BJ (cell line): ENCODE results near the gene INPP5A. TPM values are rescaled to one million over a fixed set of nuclear protein-coding genes. Genes with fewer than 3 reads are reported as not detected.

Source experiments
- CTCF ChIA-PET: fragments of 350-600 bp; formaldehyde crosslinking; extraction: SDS; loops from one replicate; lab custom pipeline; 2021; ENCODE audit warnings: antibody characterized with exemption, inconsistent platforms; lab: Yijun Ruan, JAX
- POLR2A ChIA-PET: fragments of 300-600 bp; sonication (Branson Sonifier 250); formaldehyde crosslinking; extraction: SDS; loops from one replicate; lab custom pipeline; 2021; ENCODE audit warnings: antibody characterized with exemption; lab: Charles Lee
- DNase-seq: peaks from one replicate; pipeline ENCODE4 v3.0.0-alpha.2; 2011; ENCODE audit warnings: low read depth
- H3K27me3 ChIP-seq: 2 replicates; pipeline ENCODE4 v1.6.0; 2011; ENCODE audit warnings: low read length; ENCODE audit not compliant: control insufficient read depth, insufficient read depth
- H3K36me3 ChIP-seq: 2 replicates; pipeline ENCODE4 v1.5.1; 2011; ENCODE audit warnings: low read length; ENCODE audit not compliant: control insufficient read depth, insufficient read depth
- H3K4me3 ChIP-seq: 2 replicates; pipeline ENCODE4 v1.5.1; 2011; ENCODE audit warnings: low read depth, mild to moderate bottlenecking, control low read depth, low read length
- polyA plus RNA-seq: library from polyadenylated mRNA; depleted of rRNA; stranded (reverse); fragments of >200 nt; gene quantifications from 2 replicates; pipeline ENCODE4 v1.2.3, GENCODE V29; 2011
- TF ChIP-seq, protein P1 (sequence below): IDR thresholded peaks from 2 replicates; pipeline ENCODE4 v1.5.1; 2011; ENCODE audit warnings: low read depth, mild to moderate bottlenecking, control low read depth, inconsistent platforms, low read length, moderate library complexity; ENCODE audit not compliant: insufficient read depth

INPP5A gene
- polyA plus RNA-seq, 1 experiment: 60.1 TPM

GRCh38 chr10:132557696-132558515 lies 20.3 kb downstream of the INPP5A start:
- CTCF ChIA-PET: interaction anchor here (1.3 kb wide), 1 partner anchor 14 kb away, joined by 3 read pairs; no protein-coding TSS in a partner anchor
- no peak for DNase-seq
- no peak overlapping the region for H3K4me3 ChIP-seq
- no peaks in the 10 kb centered on the region for H3K36me3 ChIP-seq
- no peaks in the 10 kb centered on the region for H3K27me3 ChIP-seq
- TF ChIP-seq, protein P1, sequence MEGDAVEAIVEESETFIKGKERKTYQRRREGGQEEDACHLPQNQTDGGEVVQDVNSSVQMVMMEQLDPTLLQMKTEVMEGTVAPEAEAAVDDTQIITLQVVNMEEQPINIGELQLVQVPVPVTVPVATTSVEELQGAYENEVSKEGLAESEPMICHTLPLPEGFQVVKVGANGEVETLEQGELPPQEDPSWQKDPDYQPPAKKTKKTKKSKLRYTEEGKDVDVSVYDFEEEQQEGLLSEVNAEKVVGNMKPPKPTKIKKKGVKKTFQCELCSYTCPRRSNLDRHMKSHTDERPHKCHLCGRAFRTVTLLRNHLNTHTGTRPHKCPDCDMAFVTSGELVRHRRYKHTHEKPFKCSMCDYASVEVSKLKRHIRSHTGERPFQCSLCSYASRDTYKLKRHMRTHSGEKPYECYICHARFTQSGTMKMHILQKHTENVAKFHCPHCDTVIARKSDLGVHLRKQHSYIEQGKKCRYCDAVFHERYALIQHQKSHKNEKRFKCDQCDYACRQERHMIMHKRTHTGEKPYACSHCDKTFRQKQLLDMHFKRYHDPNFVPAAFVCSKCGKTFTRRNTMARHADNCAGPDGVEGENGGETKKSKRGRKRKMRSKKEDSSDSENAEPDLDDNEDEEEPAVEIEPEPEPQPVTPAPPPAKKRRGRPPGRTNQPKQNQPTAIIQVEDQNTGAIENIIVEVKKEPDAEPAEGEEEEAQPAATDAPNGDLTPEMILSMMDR: no peak
- POLR2A ChIA-PET: no interaction called here

GRCh38 chr10:132558516-132559413 lies 21.2 kb downstream of the INPP5A start:
- ChIA-PET POLR2A (no interaction called here), CTCF (interaction anchor here (0.6 to 1.3 kb wide), 2 partner anchors 13 to 339 kb away, joined by 3 read pairs; no protein-coding TSS in a partner anchor)
- TF ChIP-seq, protein P1: no peak
- Histone ChIP-seq H3K36me3 (no peaks in the 10 kb centered on the region), H3K4me3 (no peak overlapping the region), H3K27me3 (no peaks in the 10 kb centered on the region)
- no peak for DNase-seq

DNA sequence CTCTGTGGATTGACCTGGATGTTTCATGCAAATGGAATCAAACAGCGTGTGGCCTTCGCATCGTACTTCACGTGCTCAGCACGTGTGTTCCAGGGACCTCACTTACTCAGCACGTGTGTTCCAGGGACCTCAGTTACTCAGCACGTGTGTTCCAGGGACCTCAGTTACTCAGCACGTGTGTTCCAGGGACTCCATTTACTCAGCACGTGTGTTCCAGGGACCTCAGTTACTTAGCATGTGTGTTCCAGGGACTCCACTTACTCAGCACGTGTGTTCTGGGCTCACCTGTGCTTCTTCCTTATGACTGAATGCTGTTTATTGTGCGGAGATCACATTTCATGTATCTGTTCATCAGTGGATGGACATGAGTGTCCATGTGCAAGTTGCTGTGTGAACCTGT lies 22.0 kb downstream of the INPP5A start:
- Histone ChIP-seq H3K27me3 (no peaks in the 10 kb centered on the region), H3K4me3 (no peak overlapping the region), H3K36me3 (no peaks in the 10 kb centered on the region)
- DNase-seq: no peak
- TF ChIP-seq, protein P1: no peak
- POLR2A ChIA-PET: no interaction called here
- CTCF ChIA-PET: no interaction called here

GRCh38 chr10:132560241-132560731 lies 22.7 kb downstream of the INPP5A start:
- Histone ChIP-seq H3K36me3 (no peaks in the 10 kb centered on the region), H3K4me3 (no peak overlapping the region), H3K27me3 (no peaks in the 10 kb centered on the region)
- POLR2A ChIA-PET: no interaction called here
- DNase-seq: no peak
- CTCF ChIA-PET: no interaction called here
- TF ChIP-seq, protein P1: peak; percentile 10; the same call in 1 of the 2 replicates
